Gastrocnemius medialis (tissue), 4 donors: ENCODE measurements around the gene DAPK1.

Source experiments
- POLR2A ChIP-seq, 2 donors: fragments of 450-650 bp; IDR thresholded peaks; one replicate each; pipeline ENCODE4 v1.6.1; 2017; ENCODE audit warnings: antibody characterized with exemption in 2 of 2, mild to moderate bottlenecking in 2 of 2, moderate library complexity in 2 of 2
- TF ChIP-seq, protein P1 (sequence below), 5 experiments: fragments of 450-650 bp in 3 of 5; fragments of 200-600 bp in 2 of 5; sonication (generic) in 2 of 5; IDR thresholded peaks in 4 of 5; conservative IDR thresholded peaks in 1 of 5; 1 replicate in 4 of 5; 2 replicates in 1 of 5; pipeline ENCODE4 v1.5.1; 2016 to 2019; ENCODE audit warnings: antibody characterized with exemption in 5 of 5, mild to moderate bottlenecking in 3 of 5, moderate library complexity in 3 of 5

DNA sequence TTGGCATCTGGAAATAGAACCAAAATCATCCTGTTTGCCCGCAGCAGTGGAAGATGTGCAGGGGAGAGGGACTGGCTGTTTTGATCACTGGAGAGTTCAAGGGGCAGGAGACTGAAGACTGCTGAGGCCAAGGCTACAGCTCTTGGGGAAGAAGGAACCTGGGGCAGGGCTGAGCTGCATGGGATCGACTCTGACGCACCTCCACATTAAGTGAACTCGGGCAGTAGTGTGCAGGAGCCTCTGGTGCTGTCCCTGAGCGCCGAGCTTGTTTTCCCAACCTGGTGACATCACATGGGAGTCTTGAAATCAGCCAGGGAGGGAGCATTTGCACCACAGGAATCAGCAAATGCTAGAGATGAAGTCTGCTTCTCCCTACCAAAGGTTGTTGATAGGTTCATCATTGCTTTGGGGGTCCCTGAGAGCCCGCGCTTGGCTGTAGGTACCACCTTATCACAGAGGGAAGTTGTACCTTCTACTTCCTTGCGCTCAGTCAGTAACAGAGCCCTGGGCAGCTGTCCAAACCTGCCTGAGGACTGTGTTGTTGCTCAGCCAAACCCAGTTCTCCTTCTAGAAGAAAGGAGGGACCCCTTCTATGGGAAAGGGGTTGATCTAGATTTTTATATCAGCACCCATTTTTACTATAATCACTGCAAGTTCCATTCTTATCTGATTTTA lies 175.9 kb downstream of the DAPK1 start:
- TF ChIP-seq, protein P1, sequence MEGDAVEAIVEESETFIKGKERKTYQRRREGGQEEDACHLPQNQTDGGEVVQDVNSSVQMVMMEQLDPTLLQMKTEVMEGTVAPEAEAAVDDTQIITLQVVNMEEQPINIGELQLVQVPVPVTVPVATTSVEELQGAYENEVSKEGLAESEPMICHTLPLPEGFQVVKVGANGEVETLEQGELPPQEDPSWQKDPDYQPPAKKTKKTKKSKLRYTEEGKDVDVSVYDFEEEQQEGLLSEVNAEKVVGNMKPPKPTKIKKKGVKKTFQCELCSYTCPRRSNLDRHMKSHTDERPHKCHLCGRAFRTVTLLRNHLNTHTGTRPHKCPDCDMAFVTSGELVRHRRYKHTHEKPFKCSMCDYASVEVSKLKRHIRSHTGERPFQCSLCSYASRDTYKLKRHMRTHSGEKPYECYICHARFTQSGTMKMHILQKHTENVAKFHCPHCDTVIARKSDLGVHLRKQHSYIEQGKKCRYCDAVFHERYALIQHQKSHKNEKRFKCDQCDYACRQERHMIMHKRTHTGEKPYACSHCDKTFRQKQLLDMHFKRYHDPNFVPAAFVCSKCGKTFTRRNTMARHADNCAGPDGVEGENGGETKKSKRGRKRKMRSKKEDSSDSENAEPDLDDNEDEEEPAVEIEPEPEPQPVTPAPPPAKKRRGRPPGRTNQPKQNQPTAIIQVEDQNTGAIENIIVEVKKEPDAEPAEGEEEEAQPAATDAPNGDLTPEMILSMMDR (IDR thresholded peaks at IDR 0.05 in 4 of 5, conservative IDR thresholded peaks at IDR 0.05 in 1 of 5): no peak
- TF ChIP-seq POLR2A (IDR thresholded peaks at IDR 0.05): no peak
